ENCODE results near the gene RAD23A. TPM values are rescaled to one million over a fixed set of nuclear protein-coding genes. Genes with fewer than 3 reads are reported as not detected.

The RAD23A gene
- polyA plus RNA-seq, 1 donor, result 137 TPM

DNA sequence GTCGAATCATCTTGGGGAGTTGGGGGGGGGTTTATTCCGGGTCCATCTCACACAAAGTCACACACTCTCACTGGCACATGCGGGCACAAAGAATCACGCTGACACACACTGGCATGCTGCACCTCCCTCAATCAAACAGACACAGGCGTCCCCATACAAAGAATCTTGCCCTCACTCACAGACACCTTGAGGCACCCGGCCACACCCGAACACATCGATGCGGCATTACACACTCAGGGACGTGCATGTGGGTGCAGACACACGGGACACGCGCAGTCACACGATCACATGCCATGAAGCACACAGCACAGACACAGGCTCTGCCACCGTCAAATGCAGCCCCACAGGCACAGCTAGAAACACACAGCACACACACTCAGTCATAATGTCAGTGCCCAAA is 57.4 kb downstream of the RAD23A start:
- DNase-seq (ENCODE audit: low read depth), result no peak

Other genes with a start within 250 kb of the RAD23A start
- 3.7 TPM for gene FBXW9, start 249.2 kb upstream of the RAD23A start, polyA plus RNA-seq (ENCODE audit: insufficient read length)
- gene TNPO2, start 221.9 kb upstream of the RAD23A start, polyA plus RNA-seq (ENCODE audit: insufficient read length), result 53.9 TPM
- gene TRIR, start 211.2 kb upstream of the RAD23A start, polyA plus RNA-seq (ENCODE audit: insufficient read length), result 199 TPM
- gene GET3, start 208.4 kb upstream of the RAD23A start, polyA plus RNA-seq (ENCODE audit: insufficient read length), result 42.4 TPM
- gene BEST2, start 194.1 kb upstream of the RAD23A start, polyA plus RNA-seq (ENCODE audit: insufficient read length), result not detected
- 30.9 TPM for gene HOOK2, start 170.3 kb upstream of the RAD23A start, polyA plus RNA-seq (ENCODE audit: insufficient read length)
- gene JUNB, start 154.4 kb upstream of the RAD23A start, polyA plus RNA-seq (ENCODE audit: insufficient read length), result 32.1 TPM
- 162 TPM for gene PRDX2, start 144.1 kb upstream of the RAD23A start, polyA plus RNA-seq (ENCODE audit: insufficient read length)
- gene THSD8, start 143.8 kb upstream of the RAD23A start, polyA plus RNA-seq (ENCODE audit: insufficient read length), result 3.0 TPM
- gene RNASEH2A, start 139.3 kb upstream of the RAD23A start, polyA plus RNA-seq (ENCODE audit: insufficient read length), result 17.3 TPM
- not detected for gene RTBDN, start 111.3 kb upstream of the RAD23A start, polyA plus RNA-seq (ENCODE audit: insufficient read length)
- 0.52 TPM for gene MAST1, start 107.3 kb upstream of the RAD23A start, polyA plus RNA-seq (ENCODE audit: insufficient read length)
- 8.2 TPM for gene DNASE2, start 64.4 kb upstream of the RAD23A start, polyA plus RNA-seq (ENCODE audit: insufficient read length)
- gene KLF1, start 58.7 kb upstream of the RAD23A start, polyA plus RNA-seq (ENCODE audit: insufficient read length), result 0.42 TPM
- gene GCDH, start 54.7 kb upstream of the RAD23A start, polyA plus RNA-seq (ENCODE audit: insufficient read length), result 39.4 TPM
- gene SYCE2, start 26.6 kb upstream of the RAD23A start, polyA plus RNA-seq (ENCODE audit: insufficient read length), result 3.9 TPM
- 42.6 TPM for gene FARSA, start 12.2 kb upstream of the RAD23A start, polyA plus RNA-seq (ENCODE audit: insufficient read length)
- 312 TPM for gene CALR, start 7.3 kb upstream of the RAD23A start, polyA plus RNA-seq (ENCODE audit: insufficient read length)
- gene GADD45GIP1, start 11.4 kb downstream of the RAD23A start, polyA plus RNA-seq (ENCODE audit: insufficient read length), result 46.0 TPM
- gene DAND5, start 23.7 kb downstream of the RAD23A start, polyA plus RNA-seq (ENCODE audit: insufficient read length), result 0.08 TPM
- gene NFIX, start 49.6 kb downstream of the RAD23A start, polyA plus RNA-seq (ENCODE audit: insufficient read length), result 111 TPM
- gene LYL1, start 157.0 kb downstream of the RAD23A start, polyA plus RNA-seq (ENCODE audit: insufficient read length), result 5.4 TPM
- 24.1 TPM for gene TRMT1, start 170.9 kb downstream of the RAD23A start, polyA plus RNA-seq (ENCODE audit: insufficient read length)
- gene NACC1, start 172.4 kb downstream of the RAD23A start, polyA plus RNA-seq (ENCODE audit: insufficient read length), result 18.7 TPM
- 33.6 TPM for gene STX10, start 204.5 kb downstream of the RAD23A start, polyA plus RNA-seq (ENCODE audit: insufficient read length)
- gene IER2, start 204.5 kb downstream of the RAD23A start, polyA plus RNA-seq (ENCODE audit: insufficient read length), result 57.4 TPM

Data from forelimb muscle (tissue), 1 donor.